Lung (tissue), 12 donors: ENCODE data around the gene FCAMR. TPM values are rescaled to one million over a fixed set of nuclear protein-coding genes. Genes with fewer than 3 reads are reported as not detected.

Experiments
- ATAC-seq: fragments of 200-7000 bp; cut with Tn5 transposase; one replicate; pipeline ENCODE4 v1.9.1; 2020; ENCODE audit warnings: moderate number of reproducible peaks; ENCODE audit not compliant: insufficient read depth, low FRiP score
- DNase-seq, 3 donors: peaks; one replicate each; pipeline ENCODE4 v3.0.0-alpha.2; 2013 to 2017
- H3K27ac ChIP-seq, 2 donors: one replicate each; pipeline ENCODE4 v1.5.1; 2013; ENCODE audit warnings: mild to moderate bottlenecking in 2 of 2, moderate library complexity in 2 of 2, control low read depth in 1 of 2, inconsistent platforms in 1 of 2, low read depth in 1 of 2, low read length in 1 of 2
- H3K27me3 ChIP-seq, 3 donors: one replicate each; pipeline ENCODE4 v1.5.1; 2013; ENCODE audit warnings: low read length in 2 of 3; ENCODE audit not compliant: control insufficient read depth in 3 of 3, insufficient read depth in 3 of 3
- H3K36me3 ChIP-seq, 4 donors: one replicate each; pipeline ENCODE4 v1.5.1; 2013; ENCODE audit warnings: low read length in 4 of 4, mild to moderate bottlenecking in 1 of 4, moderate library complexity in 1 of 4; ENCODE audit not compliant: control insufficient read depth in 4 of 4, insufficient read depth in 4 of 4
- H3K4me1 ChIP-seq, 5 donors: one replicate each; pipeline ENCODE4 v1.5.1; 2013; ENCODE audit warnings: low read length in 5 of 5, mild to moderate bottlenecking in 2 of 5, moderate library complexity in 1 of 5; ENCODE audit not compliant: control insufficient read depth in 5 of 5, insufficient read depth in 5 of 5
- H3K4me3 ChIP-seq: one replicate; pipeline ENCODE4 v1.5.1; 2013; ENCODE audit warnings: mild to moderate bottlenecking, control low read depth, moderate library complexity
- H3K9ac ChIP-seq, 2 donors: one replicate each; pipeline ENCODE4 v1.5.1; 2013; ENCODE audit warnings: low read length in 2 of 2, control low read depth in 1 of 2; ENCODE audit not compliant: insufficient read depth in 1 of 2
- H3K9me3 ChIP-seq, 4 donors: one replicate each; pipeline ENCODE4 v1.5.1; 2013; ENCODE audit warnings: low read length in 3 of 4, mild to moderate bottlenecking in 1 of 4, moderate library complexity in 1 of 4; ENCODE audit not compliant: control insufficient read depth in 4 of 4, insufficient read depth in 3 of 4
- CTCF ChIP-seq: IDR thresholded peaks from 2 replicates; pipeline ENCODE4 v1.5.1; 2012; ENCODE audit warnings: mild to moderate bottlenecking; ENCODE audit errors: control extremely low read depth, extremely low read depth
- WGBS, 2 donors: extraction: QIAGEN DNeasy Blood & Tissue Kit; methylation state at CpG; one replicate each; pipeline ENCODE4 v1.1.7; 2013; 5-methylcytosine and 5-hydroxymethylcytosine counted together
- polyA plus RNA-seq, 2 donors: library from polyadenylated mRNA; stranded (reverse); fragments of 200-250 nt; gene quantifications; one replicate each; pipeline ENCODE4 v1.2.1, GENCODE V29; 2013
- total RNA-seq, 2 donors: library from RNA; depleted of rRNA in 1 of 2; stranded (reverse); fragments of >200 nt in 1 of 2; gene quantifications; one replicate each; pipeline ENCODE4 v1.2.1, GENCODE V29; 2014 to 2021
- donor health status: control.
- donor health status: control.
- donor health status: Bipolar disorder and iron deficiency.
- donor health status: healthy.
- donor health status: DM: yes; HTN: yes; CAD: no.

FCAMR gene
- total and polyA plus RNA-seq, 4 donors: 0.18 to 0.40 TPM; not detected in 2

- Histone ChIP-seq H3K27me3 (peaks cover 0 to 3% (median 0%) of the 10 kb centered on the region in 3 donors), H3K4me1 (peaks cover 0 to 8% (median 4%) of the 10 kb centered on the region in 5 donors), H3K9me3 (no peaks in the 10 kb centered on the region), H3K36me3 (no peaks in the 10 kb centered on the region), H3K4me3 (no peak overlapping the region), H3K27ac (no peak overlapping the region), H3K9ac (no peak overlapping the region)
- DNase-seq (no peak), ATAC-seq (no peak)
- TF ChIP-seq CTCF: no peak
- 60 to 63% methylated on average over 5 of the region's 5 CpGs for WGBS, 2 donors
Observed at GRCh38 chr1:207000651-207001291, 30.5 kb upstream of the FCAMR start.

- Histone ChIP-seq H3K4me3 (no peak overlapping the region), H3K9ac (no peak overlapping the region), H3K4me1 (peaks cover 0 to 5% (median 2%) of the 10 kb centered on the region in 5 donors), H3K36me3 (no peaks in the 10 kb centered on the region), H3K9me3 (no peaks in the 10 kb centered on the region), H3K27me3 (peaks cover 0 to 3% (median 0%) of the 10 kb centered on the region in 3 donors), H3K27ac (no peak overlapping the region)
- no peak for TF ChIP-seq CTCF
- no peak for DNase-seq
- WGBS, 2 donors: 39 to 68% methylated on average over 2 of the region's 2 CpGs
- no peak for ATAC-seq
Observed at GRCh38 chr1:206998816-206999215, 28.6 kb upstream of the FCAMR start.

GRCh38 chr1:206992790-206993189 lies 22.5 kb upstream of the FCAMR start:
- no peak overlapping the region for H3K27ac ChIP-seq
- peak in 1 of 3 donors; percentile 43 for DNase-seq

More at GRCh38 chr1:206992790-206993189, 22.5 kb upstream of the FCAMR start:
- Histone ChIP-seq H3K4me1 (no peaks in the 10 kb centered on the region), H3K4me3 (no peak overlapping the region), H3K27me3 (peaks cover 0 to 4% (median 3%) of the 10 kb centered on the region in 3 donors), H3K9ac (no peak overlapping the region), H3K9me3 (no peaks in the 10 kb centered on the region), H3K36me3 (no peaks in the 10 kb centered on the region)
- no peak for ATAC-seq
- no peak for TF ChIP-seq CTCF
